ENCODE data around the gene CHD5.

Gene CHD5

GRCh38 chr1:6142036-6142621, 38.0 kb downstream of the CHD5 start:
- Histone ChIP-seq H3K27ac (ENCODE audit: low read depth, low read length) (no peak overlapping the region), H3K27me3 (ENCODE audit: control insufficient read depth, insufficient read depth, low read length) (peaks cover 2% of the 10 kb centered on the region), H3K36me3 (ENCODE audit: control insufficient read depth, insufficient read depth, low read length) (no peaks in the 10 kb centered on the region), H3K4me3 (ENCODE audit: low read length) (no peak overlapping the region), H3K9ac (ENCODE audit: low read length) (no peak overlapping the region), H3K4me1 (ENCODE audit: control insufficient read depth, insufficient read depth, low read length) (no peaks in the 10 kb centered on the region)

- H3K4me1 ChIP-seq (ENCODE audit: control insufficient read depth, insufficient read depth, low read length), result no peaks in the 10 kb centered on the region
- H3K4me3 ChIP-seq (ENCODE audit: low read length), result no peak overlapping the region
- no peaks in the 10 kb centered on the region for H3K36me3 ChIP-seq (ENCODE audit: control insufficient read depth, insufficient read depth, low read length)
- peaks cover 2% of the 10 kb centered on the region for H3K27me3 ChIP-seq (ENCODE audit: control insufficient read depth, insufficient read depth, low read length)
- no peak overlapping the region for H3K27ac ChIP-seq (ENCODE audit: low read depth, low read length)
- no peak overlapping the region for H3K9ac ChIP-seq (ENCODE audit: low read length)
Observed at GRCh38 chr1:6141592-6141991, 38.5 kb downstream of the CHD5 start.

DNA sequence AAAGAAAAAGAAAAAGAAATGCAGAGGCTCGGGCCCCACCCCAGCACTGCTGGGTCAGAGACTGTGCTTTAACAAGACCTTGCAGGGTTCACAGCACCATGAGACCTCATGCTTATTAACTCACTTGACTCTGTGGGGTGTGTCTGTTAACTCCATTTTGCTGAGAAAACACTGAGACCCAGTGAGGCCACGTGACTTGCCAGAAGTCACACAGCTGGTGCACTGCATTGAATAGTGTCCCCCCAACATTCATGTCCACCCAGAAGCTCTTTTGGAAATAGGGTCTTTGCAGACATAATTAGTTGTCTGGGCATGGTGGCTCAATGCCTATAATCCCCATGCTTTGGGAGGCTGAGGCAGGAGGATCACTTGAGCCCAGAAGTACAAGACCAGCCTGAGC, 39.7 kb downstream of the CHD5 start:
- Histone ChIP-seq H3K9ac (ENCODE audit: low read length) (no peak overlapping the region), H3K27ac (ENCODE audit: low read depth, low read length) (no peak overlapping the region), H3K27me3 (ENCODE audit: control insufficient read depth, insufficient read depth, low read length) (no peaks in the 10 kb centered on the region), H3K4me3 (ENCODE audit: low read length) (no peak overlapping the region), H3K4me1 (ENCODE audit: control insufficient read depth, insufficient read depth, low read length) (no peaks in the 10 kb centered on the region), H3K36me3 (ENCODE audit: control insufficient read depth, insufficient read depth, low read length) (no peaks in the 10 kb centered on the region)

DNA sequence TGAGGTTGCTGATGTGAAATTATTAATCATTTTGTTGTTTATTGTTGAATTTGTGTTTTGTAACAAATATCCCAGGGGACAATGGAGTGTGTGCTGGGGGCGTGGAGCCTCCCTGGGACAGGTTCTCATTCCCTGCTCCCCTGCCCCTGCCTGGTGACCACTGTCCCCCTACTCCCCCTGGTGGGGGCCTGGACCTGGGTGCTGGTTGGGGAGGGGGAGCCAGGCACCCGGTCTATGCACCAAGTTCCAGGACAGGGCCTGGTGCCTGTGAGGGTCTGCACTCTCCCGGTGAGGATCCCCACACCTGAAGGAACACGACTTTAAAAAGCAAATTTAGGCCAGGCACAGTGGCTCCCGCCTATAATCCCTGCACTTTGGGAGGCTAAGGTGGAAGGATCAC, 42.4 kb downstream of the CHD5 start:
- no peaks in the 10 kb centered on the region for H3K27me3 ChIP-seq (ENCODE audit: control insufficient read depth, insufficient read depth, low read length)
- H3K27ac ChIP-seq (ENCODE audit: low read depth, low read length), result no peak overlapping the region
- no peaks in the 10 kb centered on the region for H3K4me1 ChIP-seq (ENCODE audit: control insufficient read depth, insufficient read depth, low read length)
- H3K9ac ChIP-seq (ENCODE audit: low read length), result no peak overlapping the region
- H3K36me3 ChIP-seq (ENCODE audit: control insufficient read depth, insufficient read depth, low read length), result no peaks in the 10 kb centered on the region
- H3K4me3 ChIP-seq (ENCODE audit: low read length), result no peak overlapping the region

DNA sequence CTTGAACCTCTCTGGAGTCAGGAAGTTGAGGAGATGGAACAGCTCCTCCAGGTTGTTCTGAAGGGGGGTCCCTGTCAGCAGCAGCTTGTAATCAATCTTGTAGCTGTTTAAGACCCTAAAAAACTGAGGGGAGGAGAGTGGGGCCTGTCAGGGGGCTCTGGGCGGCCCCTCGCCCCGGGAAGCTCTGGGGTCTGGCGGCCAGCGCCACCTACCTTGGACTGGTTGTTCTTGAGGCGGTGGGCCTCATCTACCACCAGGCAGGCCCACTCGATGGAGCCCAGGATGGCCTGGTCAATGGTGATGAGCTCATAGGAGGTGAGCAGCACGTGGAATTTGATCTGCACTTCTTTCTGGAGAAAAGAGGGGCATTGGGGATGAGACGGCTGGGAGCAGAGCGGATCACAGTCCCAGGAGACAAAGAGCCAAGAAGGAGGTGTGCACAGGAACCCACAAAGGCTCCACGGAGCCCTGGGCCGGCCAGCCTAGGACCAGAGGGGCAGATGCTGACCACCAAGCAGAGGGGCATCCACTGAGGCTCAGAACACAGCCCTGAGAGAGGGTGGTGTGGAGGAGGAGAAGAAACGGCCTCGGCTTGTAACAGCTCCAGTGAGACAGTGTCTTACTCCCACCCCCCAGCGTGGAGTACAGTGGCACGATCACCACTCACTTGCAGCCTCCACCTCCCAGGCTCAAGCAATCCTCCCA, 43.5 kb downstream of the CHD5 start:
- no peaks in the 10 kb centered on the region for H3K4me1 ChIP-seq (ENCODE audit: control insufficient read depth, insufficient read depth, low read length)
- H3K9ac ChIP-seq (ENCODE audit: low read length), result no peak overlapping the region
- H3K27me3 ChIP-seq (ENCODE audit: control insufficient read depth, insufficient read depth, low read length), result no peaks in the 10 kb centered on the region
- H3K4me3 ChIP-seq (ENCODE audit: low read length), result no peak overlapping the region
- no peak overlapping the region for H3K27ac ChIP-seq (ENCODE audit: low read depth, low read length)
- no peaks in the 10 kb centered on the region for H3K36me3 ChIP-seq (ENCODE audit: control insufficient read depth, insufficient read depth, low read length)

DNA sequence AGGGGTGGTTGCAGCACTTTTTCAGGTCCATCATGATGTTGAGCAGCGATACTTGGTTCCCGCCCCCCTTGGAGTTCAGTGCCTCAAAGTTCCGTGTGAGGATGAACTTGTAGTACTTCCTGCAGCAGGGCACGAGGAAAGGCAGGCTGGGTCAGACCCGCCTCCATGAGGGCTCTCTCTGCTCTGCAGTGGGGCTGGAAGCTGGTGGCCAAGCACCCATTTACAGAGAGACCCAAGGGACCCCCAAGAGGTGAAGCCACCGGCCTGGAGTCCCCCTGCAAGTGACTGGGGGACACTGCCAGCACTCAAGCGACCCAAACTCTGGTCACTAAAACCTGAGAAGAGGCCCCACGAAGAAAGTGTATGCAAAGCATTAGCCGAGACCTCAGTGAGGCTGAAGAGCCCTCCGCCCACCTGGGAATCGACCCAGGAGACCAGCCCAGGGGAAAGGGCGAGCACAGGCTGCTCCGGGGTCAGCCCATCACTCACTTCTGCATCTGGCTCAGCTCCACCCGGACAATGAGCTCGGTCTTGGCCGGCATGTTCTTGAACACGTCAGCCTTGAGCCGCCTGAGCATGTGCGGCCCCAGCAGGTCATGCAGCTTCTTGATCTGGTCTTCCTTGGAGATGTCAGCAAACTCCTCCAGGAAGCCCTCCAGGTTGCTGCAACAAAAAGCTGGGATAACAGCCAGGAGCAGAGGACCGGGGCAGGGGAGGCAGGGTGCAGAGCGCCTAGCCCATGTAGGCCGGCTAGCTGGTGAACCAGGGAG, 45.2 kb downstream of the CHD5 start:
- no peaks in the 10 kb centered on the region for H3K36me3 ChIP-seq (ENCODE audit: control insufficient read depth, insufficient read depth, low read length)
- H3K4me1 ChIP-seq (ENCODE audit: control insufficient read depth, insufficient read depth, low read length), result no peaks in the 10 kb centered on the region
- H3K27me3 ChIP-seq (ENCODE audit: control insufficient read depth, insufficient read depth, low read length), result no peaks in the 10 kb centered on the region
- no peak overlapping the region for H3K9ac ChIP-seq (ENCODE audit: low read length)
- no peak overlapping the region for H3K4me3 ChIP-seq (ENCODE audit: low read length)
- H3K27ac ChIP-seq (ENCODE audit: low read depth, low read length), result no peak overlapping the region

- Histone ChIP-seq H3K36me3 (ENCODE audit: control insufficient read depth, insufficient read depth, low read length) (no peaks in the 10 kb centered on the region), H3K4me3 (ENCODE audit: low read length) (no peak overlapping the region), H3K4me1 (ENCODE audit: control insufficient read depth, insufficient read depth, low read length) (no peaks in the 10 kb centered on the region), H3K27ac (ENCODE audit: low read depth, low read length) (no peak overlapping the region), H3K9ac (ENCODE audit: low read length) (no peak overlapping the region), H3K27me3 (ENCODE audit: control insufficient read depth, insufficient read depth, low read length) (no peaks in the 10 kb centered on the region)
Observed at GRCh38 chr1:6134206-6134605, 45.9 kb downstream of the CHD5 start.

DNA sequence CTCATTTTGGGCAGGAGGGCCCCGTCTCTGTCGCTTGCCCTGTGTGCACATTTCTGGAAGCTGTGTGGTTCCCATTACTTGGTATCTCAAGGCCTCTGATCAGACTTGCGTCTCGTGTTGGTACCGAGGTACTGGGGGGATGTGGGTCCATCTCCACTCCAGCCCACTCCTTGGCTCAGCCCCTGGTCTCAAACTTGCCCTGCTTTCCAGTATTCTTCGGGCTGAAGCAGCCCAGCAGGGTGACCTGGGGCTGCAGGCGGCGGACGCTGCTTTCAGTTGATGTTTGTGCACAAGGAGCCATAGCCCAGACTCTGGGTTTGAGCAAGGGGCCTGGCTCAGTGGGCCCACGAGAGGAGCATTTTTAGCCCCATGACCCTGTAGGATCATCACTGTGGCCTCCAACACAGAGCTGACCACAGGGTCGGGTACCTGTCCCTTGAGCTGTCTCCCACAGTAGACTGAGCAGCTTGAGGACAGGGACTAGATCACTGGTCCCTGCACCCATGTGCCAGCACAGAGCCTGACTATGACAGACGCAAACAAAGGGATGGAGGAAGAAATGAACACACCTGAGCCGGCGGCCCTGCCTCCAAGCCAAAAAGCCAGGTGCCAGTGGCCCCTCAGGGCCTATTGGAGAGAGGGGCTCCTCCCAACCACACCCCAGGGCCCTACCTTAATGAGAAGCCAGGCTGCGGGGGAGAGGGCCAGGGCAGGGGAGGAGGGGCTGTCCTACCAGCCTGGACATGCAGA, 46.8 kb downstream of the CHD5 start:
- H3K9ac ChIP-seq (ENCODE audit: low read length), result no peak overlapping the region
- no peak overlapping the region for H3K4me3 ChIP-seq (ENCODE audit: low read length)
- H3K27ac ChIP-seq (ENCODE audit: low read depth, low read length), result no peak overlapping the region
- no peaks in the 10 kb centered on the region for H3K27me3 ChIP-seq (ENCODE audit: control insufficient read depth, insufficient read depth, low read length)
- no peaks in the 10 kb centered on the region for H3K36me3 ChIP-seq (ENCODE audit: control insufficient read depth, insufficient read depth, low read length)
- H3K4me1 ChIP-seq (ENCODE audit: control insufficient read depth, insufficient read depth, low read length), result no peaks in the 10 kb centered on the region

- Histone ChIP-seq H3K4me1 (ENCODE audit: control insufficient read depth, insufficient read depth, low read length) (no peaks in the 10 kb centered on the region), H3K27me3 (ENCODE audit: control insufficient read depth, insufficient read depth, low read length) (no peaks in the 10 kb centered on the region), H3K9ac (ENCODE audit: low read length) (no peak overlapping the region), H3K4me3 (ENCODE audit: low read length) (no peak overlapping the region), H3K36me3 (ENCODE audit: control insufficient read depth, insufficient read depth, low read length) (no peaks in the 10 kb centered on the region), H3K27ac (ENCODE audit: low read depth, low read length) (no peak overlapping the region)
Observed at GRCh38 chr1:6131561-6131960, 48.6 kb downstream of the CHD5 start.

GRCh38 chr1:6130596-6130995, 49.5 kb downstream of the CHD5 start:
- H3K27me3 ChIP-seq (ENCODE audit: control insufficient read depth, insufficient read depth, low read length), result no peaks in the 10 kb centered on the region
- no peak overlapping the region for H3K27ac ChIP-seq (ENCODE audit: low read depth, low read length)
- H3K4me1 ChIP-seq (ENCODE audit: control insufficient read depth, insufficient read depth, low read length), result no peaks in the 10 kb centered on the region
- no peaks in the 10 kb centered on the region for H3K36me3 ChIP-seq (ENCODE audit: control insufficient read depth, insufficient read depth, low read length)
- no peak overlapping the region for H3K4me3 ChIP-seq (ENCODE audit: low read length)
- H3K9ac ChIP-seq (ENCODE audit: low read length), result no peak overlapping the region

- H3K4me3 ChIP-seq (ENCODE audit: low read length), result no peak overlapping the region
- no peaks in the 10 kb centered on the region for H3K27me3 ChIP-seq (ENCODE audit: control insufficient read depth, insufficient read depth, low read length)
- no peak overlapping the region for H3K27ac ChIP-seq (ENCODE audit: low read depth, low read length)
- H3K9ac ChIP-seq (ENCODE audit: low read length), result no peak overlapping the region
- no peaks in the 10 kb centered on the region for H3K36me3 ChIP-seq (ENCODE audit: control insufficient read depth, insufficient read depth, low read length)
- no peaks in the 10 kb centered on the region for H3K4me1 ChIP-seq (ENCODE audit: control insufficient read depth, insufficient read depth, low read length)
Observed at GRCh38 chr1:6130036-6130435, 50.1 kb downstream of the CHD5 start.

- Histone ChIP-seq H3K27me3 (ENCODE audit: control insufficient read depth, insufficient read depth, low read length) (no peaks in the 10 kb centered on the region), H3K4me3 (ENCODE audit: low read length) (no peak overlapping the region), H3K9ac (ENCODE audit: low read length) (no peak overlapping the region), H3K36me3 (ENCODE audit: control insufficient read depth, insufficient read depth, low read length) (no peaks in the 10 kb centered on the region), H3K4me1 (ENCODE audit: control insufficient read depth, insufficient read depth, low read length) (no peaks in the 10 kb centered on the region), H3K27ac (ENCODE audit: low read depth, low read length) (no peak overlapping the region)
Observed at GRCh38 chr1:6129313-6129712, 50.8 kb downstream of the CHD5 start.

Data from rectal smooth muscle tissue (tissue), 1 donor.